GM18526 (cell line): ENCODE measurements around the gene CYB561D1.

Source experiments
- POLR2A ChIP-seq: IDR thresholded peaks from 3 replicates; pipeline ENCODE4 v1.6.1; 2011; ENCODE audit not compliant: insufficient read length; ENCODE audit errors: extremely low read depth

CYB561D1 gene

DNA sequence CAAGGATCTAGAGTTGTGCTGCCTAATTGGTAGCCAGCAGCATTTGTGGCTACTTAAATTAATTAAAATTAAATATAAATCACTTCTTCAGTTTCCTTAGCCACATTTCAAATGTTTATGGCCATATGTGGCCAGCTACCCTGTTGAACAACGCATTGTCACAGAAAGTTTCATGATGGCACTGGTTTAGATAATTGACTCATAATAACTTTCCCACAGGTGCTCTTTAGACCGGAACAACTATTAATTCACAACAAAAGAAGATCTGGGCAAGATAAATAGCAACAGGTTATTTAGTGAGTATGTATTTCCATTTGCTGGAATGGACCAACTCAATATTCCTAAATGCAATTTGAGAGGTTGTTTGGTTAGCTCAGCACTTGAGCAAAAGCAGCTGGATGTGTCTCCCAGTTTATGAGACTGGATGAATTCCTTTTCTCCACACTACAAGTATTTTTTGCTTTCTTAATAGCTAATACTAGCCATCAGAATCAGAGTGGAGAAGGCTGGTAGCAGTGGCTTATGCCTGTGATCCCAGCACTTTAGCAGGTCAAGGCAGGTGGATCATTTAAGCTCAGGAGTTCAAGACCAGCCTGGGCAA lies 19.3 kb downstream of the CYB561D1 start:
- no peak for TF ChIP-seq POLR2A

GRCh38 chr1:109514846-109515245 lies 21.0 kb downstream of the CYB561D1 start:
- no peak for TF ChIP-seq POLR2A

- TF ChIP-seq POLR2A: no peak
Measured at GRCh38 chr1:109516872-109517271, 23.0 kb downstream of the CYB561D1 start.

GRCh38 chr1:109517337-109517736 lies 23.4 kb downstream of the CYB561D1 start:
- no peak for TF ChIP-seq POLR2A

GRCh38 chr1:109521002-109521951 lies 27.4 kb downstream of the CYB561D1 start:
- no peak for TF ChIP-seq POLR2A

- TF ChIP-seq POLR2A: no peak
Measured at GRCh38 chr1:109522026-109522425, 28.1 kb downstream of the CYB561D1 start.

- TF ChIP-seq POLR2A: no peak
Measured at GRCh38 chr1:109523706-109524105, 29.8 kb downstream of the CYB561D1 start.

DNA sequence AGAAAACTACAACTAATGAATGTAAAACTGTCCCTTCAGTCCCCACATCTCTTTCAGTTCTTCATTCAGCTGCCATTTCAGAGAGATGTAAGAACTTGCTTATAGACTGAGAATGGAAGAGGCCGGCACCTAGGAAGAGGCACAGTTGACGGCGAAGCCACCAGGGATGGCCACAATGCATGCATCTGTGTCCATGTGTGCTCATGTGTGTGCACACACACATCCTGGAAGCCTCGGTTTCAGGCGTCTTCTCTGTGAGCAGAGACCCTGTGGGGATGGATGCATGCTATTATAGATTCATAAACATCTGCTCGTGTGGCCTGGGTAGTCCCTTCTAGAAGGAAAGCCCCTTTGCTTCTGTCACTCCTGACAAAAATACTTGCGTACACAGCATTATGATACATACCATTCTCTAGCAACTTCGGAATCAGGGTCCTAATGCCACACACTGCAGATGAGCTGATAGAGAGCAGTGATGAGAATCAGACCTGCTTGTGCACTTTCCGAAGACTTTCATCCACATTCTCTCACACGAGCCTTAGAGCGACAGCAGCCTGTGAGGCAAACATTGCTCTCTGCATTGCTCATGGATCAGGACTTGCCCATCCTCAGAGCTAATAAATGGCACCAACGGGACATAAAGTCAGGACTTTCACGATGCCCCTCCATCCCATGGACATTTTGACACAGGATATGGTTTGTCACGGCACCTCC lies 33.4 kb downstream of the CYB561D1 start:
- TF ChIP-seq POLR2A: no peak

DNA sequence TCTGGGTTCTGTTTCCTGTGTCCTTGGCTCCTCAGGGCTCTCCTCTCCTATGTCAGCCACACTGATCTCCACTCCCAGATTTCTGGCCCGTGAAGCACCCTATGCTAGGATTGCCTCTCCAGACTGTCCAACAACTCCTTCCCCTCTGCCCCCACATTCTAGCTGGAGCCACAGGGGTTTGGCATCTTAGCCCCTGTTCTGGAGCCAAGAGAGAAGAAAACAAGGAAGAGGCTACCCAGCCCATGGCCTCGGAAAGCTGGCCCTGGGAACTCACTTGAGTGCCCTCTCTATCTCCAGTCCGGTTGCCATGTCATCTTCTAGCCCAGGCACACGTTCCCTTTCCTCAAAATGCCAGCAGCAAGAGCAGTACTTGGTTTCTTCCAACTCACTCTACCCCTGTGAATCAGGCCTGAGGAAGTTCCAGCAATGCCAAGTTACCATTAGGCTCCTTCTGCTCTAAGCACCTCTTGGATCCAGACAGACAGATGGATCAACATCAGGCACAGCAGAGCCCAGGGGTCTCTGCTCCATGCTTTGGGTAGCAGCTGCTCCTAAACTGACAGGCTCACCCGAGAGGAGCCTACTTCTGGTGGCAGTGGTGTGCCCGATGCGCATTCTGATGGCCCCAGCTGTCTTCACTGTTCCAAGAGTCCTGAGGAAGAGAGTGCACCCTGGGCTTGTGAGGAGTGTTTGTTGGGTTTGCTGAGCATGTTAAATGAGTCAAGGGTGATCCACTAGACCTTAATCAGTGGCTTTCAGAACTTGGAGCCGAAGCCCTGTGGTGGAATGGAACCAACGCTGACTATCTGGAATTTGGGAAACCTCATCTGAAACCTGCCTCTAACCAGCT lies 34.2 kb downstream of the CYB561D1 start:
- TF ChIP-seq POLR2A: no peak

- no peak for TF ChIP-seq POLR2A
Measured at GRCh38 chr1:109528712-109529111, 34.8 kb downstream of the CYB561D1 start.

DNA sequence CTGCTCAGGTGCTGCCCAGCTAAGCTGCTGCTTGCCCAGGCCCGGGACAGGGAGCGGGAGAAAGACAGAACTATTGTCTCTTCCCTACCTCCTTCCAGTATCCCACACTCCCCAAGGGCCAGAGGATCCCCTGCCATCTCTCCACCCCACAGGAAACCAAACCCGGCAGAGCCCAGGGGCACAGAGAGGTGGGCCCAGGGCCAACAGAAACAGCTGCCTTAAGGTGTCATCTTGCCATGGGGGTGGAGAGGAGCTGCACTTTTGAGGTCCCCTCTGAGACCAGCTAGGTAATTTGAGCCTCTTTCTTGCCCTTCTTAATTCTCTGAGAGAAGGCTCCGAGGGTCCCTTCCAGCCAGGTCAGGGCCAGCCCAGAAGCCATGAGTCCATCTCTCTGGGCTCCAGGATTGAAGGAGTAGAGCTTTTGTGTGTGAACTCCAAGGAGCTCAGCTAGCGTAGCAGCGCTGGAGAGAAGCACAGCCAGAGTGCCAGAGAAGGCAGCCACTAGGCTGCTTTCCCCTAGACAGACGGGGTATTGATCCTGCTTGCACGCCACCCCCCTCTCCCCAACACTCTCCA lies 36.1 kb downstream of the CYB561D1 start:
- no peak for TF ChIP-seq POLR2A

GRCh38 chr1:109530457-109531087 lies 36.7 kb downstream of the CYB561D1 start:
- TF ChIP-seq POLR2A: no peak

DNA sequence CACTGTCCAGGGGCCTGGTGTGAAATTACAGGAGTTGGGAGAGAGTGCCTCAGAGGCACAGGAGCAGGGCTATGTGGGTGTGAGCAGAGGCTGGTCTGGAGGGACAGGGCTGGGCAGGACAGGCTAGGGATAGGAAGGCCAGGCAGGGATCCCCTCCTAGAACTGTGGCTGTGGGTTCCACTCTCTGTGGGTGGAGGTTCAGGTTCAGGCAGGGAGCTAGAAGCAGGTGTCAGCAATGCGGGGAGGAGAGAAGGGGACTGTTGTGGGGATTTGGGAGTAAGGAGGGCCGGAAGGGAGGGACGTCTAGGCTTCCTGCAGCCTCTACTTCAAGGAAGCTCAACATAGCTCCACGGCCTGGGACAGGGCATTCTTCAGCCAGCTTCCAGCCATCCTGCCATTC lies 37.5 kb downstream of the CYB561D1 start:
- TF ChIP-seq POLR2A: no peak

GRCh38 chr1:109531826-109532364 lies 38.0 kb downstream of the CYB561D1 start:
- no peak for TF ChIP-seq POLR2A
